ENCODE data around the gene ST6GALNAC1.

Gene ST6GALNAC1

DNA sequence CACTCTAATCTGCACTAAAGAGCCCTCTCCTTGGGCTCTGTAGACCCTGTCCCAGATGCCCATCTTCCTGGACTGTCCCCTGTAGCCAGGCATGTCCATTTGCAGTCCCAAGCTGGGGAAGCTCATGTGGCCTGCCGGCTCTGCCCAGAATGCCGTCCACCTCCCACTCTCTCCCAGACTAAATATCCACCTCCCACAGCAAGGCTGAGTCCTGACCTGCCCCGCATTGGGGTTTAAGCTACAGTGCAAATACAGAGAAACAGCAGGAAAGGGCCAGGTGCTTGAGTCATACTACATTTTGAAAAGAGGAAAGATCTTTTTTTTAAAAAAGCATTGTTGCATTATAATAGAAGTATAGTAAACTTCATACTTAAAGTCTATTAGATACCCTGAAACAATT lies 60.9 kb downstream of the ST6GALNAC1 start:
- peaks cover 18% of the 10 kb centered on the region for H3K4me1 ChIP-seq (ENCODE audit: control insufficient read depth, insufficient read depth, low read length)
- H3K36me3 ChIP-seq (ENCODE audit: control insufficient read depth, insufficient read depth, low read length): no peaks in the 10 kb centered on the region
- H3K9me3 ChIP-seq (ENCODE audit: control insufficient read depth, low read length): no peaks in the 10 kb centered on the region
- no peak overlapping the region for H3K27ac ChIP-seq (ENCODE audit: insufficient read depth, low read depth, low read length, poor library complexity, severe bottlenecking)
- 75 to 90% methylated on average over 3 of the region's 3 CpGs for WGBS, 2 experiments
- H3K27me3 ChIP-seq (ENCODE audit: control insufficient read depth, insufficient read depth, low read length, poor library complexity, severe bottlenecking): peaks cover 56% of the 10 kb centered on the region
- H3K4me3 ChIP-seq (ENCODE audit: insufficient read depth, low read depth, low read length): no peak overlapping the region

GRCh38 chr17:76581515-76581914 lies 62.0 kb downstream of the ST6GALNAC1 start:
- no peaks in the 10 kb centered on the region for H3K36me3 ChIP-seq (ENCODE audit: control insufficient read depth, insufficient read depth, low read length)
- H3K4me3 ChIP-seq (ENCODE audit: insufficient read depth, low read depth, low read length): no peak overlapping the region
- no peak overlapping the region for H3K27ac ChIP-seq (ENCODE audit: insufficient read depth, low read depth, low read length, poor library complexity, severe bottlenecking)
- peaks cover 16% of the 10 kb centered on the region for H3K4me1 ChIP-seq (ENCODE audit: control insufficient read depth, insufficient read depth, low read length)
- H3K27me3 ChIP-seq (ENCODE audit: control insufficient read depth, insufficient read depth, low read length, poor library complexity, severe bottlenecking): peaks cover 44% of the 10 kb centered on the region
- no peaks in the 10 kb centered on the region for H3K9me3 ChIP-seq (ENCODE audit: control insufficient read depth, low read length)
- WGBS, 2 experiments: 88 to 90% methylated on average over 5 of the region's 5 CpGs

GRCh38 chr17:76579281-76579680 lies 64.3 kb downstream of the ST6GALNAC1 start:
- no peaks in the 10 kb centered on the region for H3K9me3 ChIP-seq (ENCODE audit: control insufficient read depth, low read length)
- H3K27me3 ChIP-seq (ENCODE audit: control insufficient read depth, insufficient read depth, low read length, poor library complexity, severe bottlenecking): peaks cover 22% of the 10 kb centered on the region
- H3K27ac ChIP-seq (ENCODE audit: insufficient read depth, low read depth, low read length, poor library complexity, severe bottlenecking): no peak overlapping the region
- peaks cover 12% of the 10 kb centered on the region for H3K4me1 ChIP-seq (ENCODE audit: control insufficient read depth, insufficient read depth, low read length)
- 86 to 95% methylated on average over 2 of the region's 2 CpGs for WGBS, 2 experiments
- no peak overlapping the region for H3K4me3 ChIP-seq (ENCODE audit: insufficient read depth, low read depth, low read length)
- H3K36me3 ChIP-seq (ENCODE audit: control insufficient read depth, insufficient read depth, low read length): no peaks in the 10 kb centered on the region

DNA sequence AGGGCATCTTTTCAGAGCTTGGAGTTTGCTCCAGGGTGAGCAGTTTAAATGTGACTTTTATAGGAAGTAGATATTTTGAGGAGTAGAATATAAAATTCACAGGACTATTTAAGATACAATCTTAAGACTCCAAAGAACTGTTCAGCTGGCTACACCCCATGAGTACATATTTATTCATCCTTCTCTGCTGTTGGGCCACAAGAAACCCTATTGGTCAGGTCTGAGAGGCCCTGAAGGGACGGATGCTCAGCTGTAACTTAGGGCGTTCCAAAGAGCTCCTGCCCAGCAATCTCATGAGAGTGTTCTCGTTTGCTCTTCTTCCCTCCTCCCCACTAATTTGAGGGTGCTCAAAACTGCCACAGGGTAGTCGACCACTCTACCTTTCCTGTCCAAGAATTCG lies 65.2 kb downstream of the ST6GALNAC1 start:
- 87 to 90% methylated on average over 5 of the region's 5 CpGs for WGBS, 2 experiments

GRCh38 chr17:76577876-76578275 lies 65.7 kb downstream of the ST6GALNAC1 start:
- Histone ChIP-seq H3K36me3 (ENCODE audit: control insufficient read depth, insufficient read depth, low read length) (no peaks in the 10 kb centered on the region), H3K9me3 (ENCODE audit: control insufficient read depth, low read length) (no peaks in the 10 kb centered on the region), H3K27me3 (ENCODE audit: control insufficient read depth, insufficient read depth, low read length, poor library complexity, severe bottlenecking) (peaks cover 8% of the 10 kb centered on the region), H3K4me1 (ENCODE audit: control insufficient read depth, insufficient read depth, low read length) (peaks cover 10% of the 10 kb centered on the region), H3K27ac (ENCODE audit: insufficient read depth, low read depth, low read length, poor library complexity, severe bottlenecking) (no peak overlapping the region), H3K4me3 (ENCODE audit: insufficient read depth, low read depth, low read length) (no peak overlapping the region)
- WGBS, 2 experiments: 96% methylated on average over 7 of the region's 7 CpGs

More for the DNA sequence above, 65.2 kb downstream of the ST6GALNAC1 start:
- H3K27me3 ChIP-seq (ENCODE audit: control insufficient read depth, insufficient read depth, low read length, poor library complexity, severe bottlenecking): peaks cover 13% of the 10 kb centered on the region
- no peaks in the 10 kb centered on the region for H3K36me3 ChIP-seq (ENCODE audit: control insufficient read depth, insufficient read depth, low read length)
- H3K4me3 ChIP-seq (ENCODE audit: insufficient read depth, low read depth, low read length): no peak overlapping the region
- no peak overlapping the region for H3K27ac ChIP-seq (ENCODE audit: insufficient read depth, low read depth, low read length, poor library complexity, severe bottlenecking)
- H3K9me3 ChIP-seq (ENCODE audit: control insufficient read depth, low read length): no peaks in the 10 kb centered on the region
- peaks cover 10% of the 10 kb centered on the region for H3K4me1 ChIP-seq (ENCODE audit: control insufficient read depth, insufficient read depth, low read length)

DNA sequence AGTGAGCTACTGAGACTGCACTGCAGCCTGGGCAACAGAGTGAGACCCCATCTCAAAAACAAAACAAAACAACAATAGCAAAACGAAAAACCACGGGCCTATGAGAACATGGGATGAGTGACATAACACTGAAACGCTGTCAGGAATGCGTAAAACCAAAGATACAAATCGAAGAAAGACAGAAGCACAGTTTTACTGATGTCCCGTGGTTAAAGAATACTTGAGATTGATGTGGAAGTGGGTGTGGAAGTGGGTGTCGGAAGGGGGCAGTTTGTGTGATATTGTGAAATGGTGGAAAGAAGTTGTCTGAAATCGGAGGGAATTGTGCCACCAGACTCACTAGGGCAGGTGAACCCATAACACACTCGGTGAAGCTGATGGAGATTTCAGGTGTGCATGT lies 67.4 kb downstream of the ST6GALNAC1 start:
- 93 to 96% methylated on average over 9 of the region's 9 CpGs for WGBS, 2 experiments
- Histone ChIP-seq H3K27ac (ENCODE audit: insufficient read depth, low read depth, low read length, poor library complexity, severe bottlenecking) (no peak overlapping the region), H3K36me3 (ENCODE audit: control insufficient read depth, insufficient read depth, low read length) (no peaks in the 10 kb centered on the region), H3K27me3 (ENCODE audit: control insufficient read depth, insufficient read depth, low read length, poor library complexity, severe bottlenecking) (no peaks in the 10 kb centered on the region), H3K4me1 (ENCODE audit: control insufficient read depth, insufficient read depth, low read length) (peaks cover 6% of the 10 kb centered on the region), H3K4me3 (ENCODE audit: insufficient read depth, low read depth, low read length) (no peak overlapping the region), H3K9me3 (ENCODE audit: control insufficient read depth, low read length) (no peaks in the 10 kb centered on the region)

GRCh38 chr17:76575570-76575969 lies 68.0 kb downstream of the ST6GALNAC1 start:
- Histone ChIP-seq H3K4me1 (ENCODE audit: control insufficient read depth, insufficient read depth, low read length) (peaks cover under 1% of the 10 kb centered on the region), H3K4me3 (ENCODE audit: insufficient read depth, low read depth, low read length) (no peak overlapping the region), H3K36me3 (ENCODE audit: control insufficient read depth, insufficient read depth, low read length) (no peaks in the 10 kb centered on the region), H3K9me3 (ENCODE audit: control insufficient read depth, low read length) (no peaks in the 10 kb centered on the region), H3K27ac (ENCODE audit: insufficient read depth, low read depth, low read length, poor library complexity, severe bottlenecking) (no peak overlapping the region), H3K27me3 (ENCODE audit: control insufficient read depth, insufficient read depth, low read length, poor library complexity, severe bottlenecking) (no peaks in the 10 kb centered on the region)
- 92 to 94% methylated on average over 5 of the region's 5 CpGs for WGBS, 2 experiments

Measured in ectodermal cell (in vitro differentiated cells).